ENCODE data around the gene AHCYL2.

DNA sequence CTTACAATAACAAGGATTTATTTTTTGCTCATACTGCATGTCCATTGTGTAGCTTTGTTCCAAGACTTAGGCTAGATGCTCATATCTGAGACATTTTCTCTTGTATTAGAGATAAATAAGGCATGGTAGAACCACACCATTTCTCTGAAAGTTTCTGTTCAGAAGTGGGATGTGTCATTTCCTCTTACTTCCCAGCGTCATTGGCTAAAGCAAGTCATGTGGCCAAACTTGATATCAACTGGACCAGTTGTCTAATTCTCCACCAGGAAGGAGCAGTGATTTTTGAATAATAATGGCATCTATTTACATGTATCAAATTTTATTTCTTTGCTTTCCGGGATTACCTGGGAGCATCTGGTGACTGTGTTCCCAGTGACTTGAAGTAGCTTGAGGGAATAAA, 38.3 kb downstream of the AHCYL2 start:
- no peak for TF ChIP-seq CTCF (IDR thresholded peaks at IDR 0.05 in 4 of 5, conservative IDR thresholded peaks at IDR 0.05 in 1 of 5)
- no peak for TF ChIP-seq POLR2A (IDR thresholded peaks at IDR 0.05)

Measured in gastrocnemius medialis (tissue), 4 donors.